HG03139 (cell line): ENCODE results near the gene MFSD6.

Experiments
- ATAC-seq: cut with Tn5 transposase; IDR thresholded peaks from one replicate; pipeline ENCODE4 v1.9.1; 2021; ENCODE audit not compliant: unreplicated experiment

Gene MFSD6

DNA sequence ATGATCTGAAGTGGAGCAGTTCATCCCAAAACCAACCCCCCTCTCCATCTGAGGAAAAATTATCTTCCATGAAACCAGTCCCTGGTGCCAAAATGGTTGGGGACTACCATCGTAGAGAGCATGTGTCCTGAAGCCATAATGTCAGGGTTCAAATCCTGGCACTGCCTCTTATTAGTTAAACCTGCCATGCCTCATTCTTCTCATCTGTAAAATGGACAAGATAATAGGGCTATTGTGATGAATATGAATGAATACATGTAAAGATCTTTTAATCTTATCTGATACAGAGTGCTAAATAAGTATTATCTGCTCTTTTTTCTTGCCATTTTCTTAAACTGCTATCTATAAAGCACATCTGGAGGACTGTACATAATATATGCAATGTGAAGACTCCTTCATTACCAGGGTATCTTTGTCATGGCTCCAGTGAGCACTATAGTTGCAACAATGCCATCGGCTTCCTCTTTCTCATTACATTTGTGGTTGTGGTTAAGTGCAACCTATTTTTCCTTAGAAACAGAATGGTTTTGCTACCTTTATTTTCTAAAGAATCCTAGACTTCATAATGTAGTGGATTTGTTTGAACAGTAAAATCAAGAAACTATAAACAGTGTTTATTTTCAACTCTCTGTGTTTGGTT is 27.0 kb downstream of the MFSD6 start:
- no peak for ATAC-seq

- no peak for ATAC-seq
Observed at GRCh38 chr2:190436557-190436956, 28.4 kb downstream of the MFSD6 start.

GRCh38 chr2:190440113-190440512 is 32.0 kb downstream of the MFSD6 start:
- ATAC-seq, result no peak

- ATAC-seq, result no peak
Observed at GRCh38 chr2:190441564-190441963, 33.4 kb downstream of the MFSD6 start.

- no peak for ATAC-seq
Observed at GRCh38 chr2:190443055-190443454, 34.9 kb downstream of the MFSD6 start.

DNA sequence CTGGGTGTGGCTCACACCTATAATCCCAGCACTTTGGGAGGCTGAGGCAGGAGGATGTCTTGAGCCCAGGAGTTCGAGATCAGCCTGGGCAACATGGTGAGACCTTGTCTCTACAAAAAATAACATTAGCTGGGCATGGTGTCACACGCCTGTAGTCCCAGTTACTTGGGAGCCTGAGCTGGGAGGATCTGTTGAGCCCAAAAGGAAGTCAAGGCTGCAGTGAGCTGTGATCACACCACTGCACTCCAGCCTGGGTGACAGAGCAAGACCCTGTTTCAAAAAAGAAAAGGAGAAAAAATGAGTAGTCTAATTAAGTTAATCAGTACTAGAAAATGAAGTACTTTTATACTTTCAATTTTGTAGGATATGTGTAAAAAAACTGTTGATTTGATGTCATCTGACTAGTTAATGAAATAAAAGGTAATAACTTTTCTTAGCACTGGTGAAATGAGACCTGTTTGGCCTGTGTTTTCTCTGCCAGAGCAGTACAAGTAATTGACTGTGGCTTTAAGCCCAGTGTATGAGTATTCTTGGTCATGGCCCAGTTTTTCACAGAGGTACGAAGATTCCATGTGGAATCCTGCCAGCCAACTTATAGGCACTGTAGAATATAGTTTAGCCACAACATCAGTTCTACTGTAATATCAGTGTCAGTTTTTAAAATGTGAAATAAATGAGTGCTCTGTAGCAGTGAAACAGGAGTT is 35.8 kb downstream of the MFSD6 start:
- no peak for ATAC-seq

DNA sequence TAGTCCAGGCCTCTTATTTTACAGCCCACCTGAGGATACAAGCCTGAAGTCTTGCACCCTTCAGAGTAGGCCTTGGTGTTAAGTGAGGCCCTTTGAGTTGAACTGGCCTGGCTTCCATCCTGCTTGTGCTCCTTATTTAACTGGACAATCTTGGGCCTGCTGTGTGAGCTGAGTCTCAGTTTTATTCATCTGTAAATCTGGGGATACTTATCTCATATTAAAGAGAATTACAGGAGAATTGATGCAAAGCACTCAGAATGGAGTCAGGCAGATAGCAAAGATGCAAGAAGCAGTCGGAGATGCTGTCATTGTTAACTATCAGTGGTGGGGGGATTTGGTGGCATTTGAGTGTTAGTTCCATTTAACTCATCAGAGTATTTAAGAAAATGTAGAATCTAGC is 36.8 kb downstream of the MFSD6 start:
- ATAC-seq, result no peak

- ATAC-seq, result no peak
Observed at GRCh38 chr2:190446193-190446592, 38.0 kb downstream of the MFSD6 start.

DNA sequence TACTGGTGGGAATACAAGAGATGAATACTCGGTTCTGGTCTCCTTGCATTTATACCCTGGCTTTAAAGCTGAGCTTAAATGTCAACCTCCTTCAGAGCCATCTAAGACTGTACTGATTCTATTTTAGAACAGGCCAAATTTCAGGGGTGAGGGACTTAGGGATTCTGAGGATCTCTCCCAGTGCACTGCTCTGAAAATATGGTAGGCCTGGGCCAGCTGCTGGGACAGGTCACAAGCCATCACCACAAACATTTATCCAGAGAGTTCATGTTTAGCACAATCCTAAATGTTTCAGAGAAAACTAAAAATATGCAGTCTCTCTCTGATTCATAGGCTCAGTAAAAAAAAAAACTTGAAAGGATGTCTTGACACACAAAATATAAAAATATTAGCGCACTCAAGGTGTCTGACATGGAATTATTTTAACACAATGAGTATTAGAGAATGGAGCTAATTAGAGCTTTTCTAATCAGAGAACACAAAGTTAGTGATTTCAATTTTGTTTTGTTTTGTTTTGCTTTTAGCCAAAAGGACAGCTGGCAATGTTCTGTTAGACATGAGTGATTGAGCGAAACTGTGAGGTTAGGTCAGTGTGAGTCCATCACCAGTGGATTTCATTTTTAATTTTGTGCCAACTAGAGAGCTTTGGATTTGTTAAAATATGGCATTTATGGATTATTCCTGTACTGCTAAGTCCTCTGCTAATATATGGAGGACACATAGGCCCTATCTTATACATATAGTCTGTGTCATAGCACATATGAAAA is 38.8 kb downstream of the MFSD6 start:
- no peak for ATAC-seq

DNA sequence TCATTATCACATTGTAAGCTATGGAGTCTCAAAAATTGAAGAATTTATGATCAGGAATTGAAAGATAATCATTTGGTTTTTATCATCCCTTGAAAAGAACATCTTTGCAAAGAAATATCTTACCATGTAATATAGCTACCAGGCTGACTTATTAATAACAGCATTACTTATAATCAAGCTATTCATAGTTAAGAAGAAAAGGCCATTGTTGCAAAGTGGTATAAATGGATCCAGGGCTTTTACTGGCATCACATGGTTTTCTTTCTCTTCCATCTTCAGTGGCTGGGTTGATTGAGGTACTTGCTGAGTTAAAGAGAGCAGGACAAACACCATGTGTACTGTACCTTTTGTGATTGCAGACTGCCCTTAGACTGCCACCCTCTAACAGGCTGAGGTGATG is 39.6 kb downstream of the MFSD6 start:
- no peak for ATAC-seq

DNA sequence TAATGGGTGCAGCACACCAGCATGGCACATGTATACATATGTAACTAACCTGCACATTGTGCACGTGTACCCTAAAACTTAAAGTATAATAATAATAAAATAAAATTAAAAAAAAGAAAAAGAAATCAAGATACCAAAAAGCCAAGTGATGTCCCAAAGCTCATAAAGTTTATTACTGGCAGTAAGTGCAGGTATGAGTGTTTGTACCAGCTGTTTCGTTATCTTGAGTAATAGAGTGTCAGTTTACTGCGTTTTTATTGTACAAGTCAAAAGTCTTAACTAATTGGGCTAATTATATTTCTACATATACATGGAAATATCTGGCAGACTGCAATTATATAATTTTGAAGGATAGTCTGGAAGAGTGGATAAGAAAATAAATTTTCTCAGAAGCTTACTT is 41.8 kb downstream of the MFSD6 start:
- ATAC-seq, result no peak

- no peak for ATAC-seq
Observed at GRCh38 chr2:190450363-190450762, 42.2 kb downstream of the MFSD6 start.

DNA sequence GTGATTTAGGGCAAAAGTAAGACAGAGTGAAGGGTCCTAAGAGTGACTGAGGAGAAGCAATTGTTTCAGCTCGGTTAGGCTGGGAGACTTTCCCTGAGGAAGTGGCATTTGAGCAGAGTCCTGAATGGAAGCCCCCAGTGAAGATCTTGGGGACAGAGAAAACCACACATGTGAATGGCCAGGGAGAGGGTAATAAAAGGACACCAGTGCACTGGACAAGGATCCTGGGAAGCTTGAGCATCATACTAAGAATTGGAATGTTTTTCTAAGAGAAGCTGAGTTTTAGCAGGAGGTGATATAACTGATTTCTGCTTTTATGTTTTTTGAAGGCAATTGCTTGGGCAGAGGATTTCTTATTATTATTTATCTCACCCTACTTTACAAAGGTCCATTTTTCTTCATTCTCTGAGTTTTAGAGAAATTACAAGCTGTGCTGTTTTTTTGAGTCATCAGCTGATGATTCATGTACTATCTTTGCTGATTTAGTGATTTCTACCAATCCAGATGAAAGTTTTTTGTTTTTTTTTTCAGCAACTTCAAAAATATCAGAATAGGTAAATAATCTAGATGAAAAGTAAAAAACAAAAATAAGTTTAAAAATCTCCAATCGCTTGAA is 43.5 kb downstream of the MFSD6 start:
- no peak for ATAC-seq

- ATAC-seq, result no peak
Observed at GRCh38 chr2:190452433-190452832, 44.3 kb downstream of the MFSD6 start.

GRCh38 chr2:190454795-190455194 is 46.6 kb downstream of the MFSD6 start:
- ATAC-seq, result no peak

- ATAC-seq, result no peak
Observed at GRCh38 chr2:190455358-190456095, 47.4 kb downstream of the MFSD6 start.

GRCh38 chr2:190456833-190457232 is 48.7 kb downstream of the MFSD6 start:
- ATAC-seq, result no peak

DNA sequence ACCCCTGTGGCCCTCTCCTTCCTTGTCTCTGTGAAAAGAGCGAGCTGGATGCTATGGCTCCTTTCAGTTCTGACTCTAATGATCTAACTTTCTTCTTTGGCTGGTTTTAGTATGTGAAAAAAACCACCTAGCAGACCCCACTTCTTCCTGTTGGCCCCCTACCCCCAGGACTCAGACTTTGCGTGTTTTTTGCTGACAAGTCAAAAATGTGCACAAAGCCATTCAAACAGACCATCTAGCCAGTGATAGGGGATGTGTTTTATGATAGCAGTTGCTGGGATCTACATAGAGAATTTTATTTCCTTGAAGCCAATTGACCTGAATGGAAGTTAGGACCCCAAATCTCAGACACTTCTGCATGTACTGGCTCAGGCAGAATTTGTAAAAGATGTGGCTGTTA is 49.1 kb downstream of the MFSD6 start:
- ATAC-seq, result no peak

GRCh38 chr2:190458352-190459107 is 50.4 kb downstream of the MFSD6 start:
- ATAC-seq, result no peak

GRCh38 chr2:190459881-190460280 is 51.7 kb downstream of the MFSD6 start:
- ATAC-seq, result no peak
